NCI-H748 (cell line): ENCODE measurements around the gene FGFR4.
A peak's percentile ranks its signal among the peaks of the same experiment; 100 is the strongest.

Experiments used
- DNase-seq: peaks from one replicate; lab custom pipeline; 2025; ENCODE audit not compliant: unreplicated experiment; lab: John Stamatoyannopoulos, UW

FGFR4 gene

GRCh38 chr5:177099422-177100093 lies 12.8 kb downstream of the FGFR4 start:
- no peak for DNase-seq

GRCh38 chr5:177100714-177101121 lies 14.0 kb downstream of the FGFR4 start:
- no peak for DNase-seq

- peak; percentile 34 for DNase-seq
Measured at GRCh38 chr5:177103523-177104253, 17.0 kb downstream of the FGFR4 start.

- DNase-seq, result no peak
Measured at GRCh38 chr5:177105691-177106476, 19.2 kb downstream of the FGFR4 start.

GRCh38 chr5:177107159-177107558 lies 20.4 kb downstream of the FGFR4 start:
- DNase-seq, result no peak

GRCh38 chr5:177109810-177110209 lies 23.1 kb downstream of the FGFR4 start:
- no peak for DNase-seq

- DNase-seq, result peak; percentile 68
Measured at GRCh38 chr5:177111720-177112394, 25.1 kb downstream of the FGFR4 start.

- no peak for DNase-seq
Measured at GRCh38 chr5:177112589-177113220, 26.0 kb downstream of the FGFR4 start.

- DNase-seq, result peak; percentile 68
Measured at GRCh38 chr5:177113566-177114424, 27.1 kb downstream of the FGFR4 start.

- no peak for DNase-seq
Measured at GRCh38 chr5:177116631-177117373, 30.1 kb downstream of the FGFR4 start.

- DNase-seq, result no peak
Measured at GRCh38 chr5:177117441-177118045, 30.8 kb downstream of the FGFR4 start.

GRCh38 chr5:177122566-177122965 lies 35.9 kb downstream of the FGFR4 start:
- no peak for DNase-seq

GRCh38 chr5:177123789-177124485 lies 37.2 kb downstream of the FGFR4 start:
- no peak for DNase-seq

GRCh38 chr5:177124486-177124991 lies 37.8 kb downstream of the FGFR4 start:
- DNase-seq, result no peak

- DNase-seq, result no peak
Measured at GRCh38 chr5:177126771-177127170, 40.1 kb downstream of the FGFR4 start.

GRCh38 chr5:177128551-177128981 lies 41.9 kb downstream of the FGFR4 start:
- no peak for DNase-seq

GRCh38 chr5:177130211-177131018 lies 43.7 kb downstream of the FGFR4 start:
- no peak for DNase-seq
